H1 (cell line): ENCODE results near the gene INPP4B. TPM values are rescaled to one million over a fixed set of nuclear protein-coding genes. Genes with fewer than 3 reads are reported as not detected.

Experiments used
- CTCF ChIA-PET: fragments of 300-600 bp; sonication (Branson Sonifier 250); formaldehyde crosslinking; loops from one replicate; lab custom pipeline; 2021; ENCODE audit not compliant: partially characterized antibody; lab: Charles Lee
- POLR2A ChIA-PET: fragments of 300-600 bp; sonication (Branson Sonifier 250); formaldehyde crosslinking; loops from one replicate; lab custom pipeline; 2021; ENCODE audit warnings: inconsistent platforms; ENCODE audit not compliant: partially characterized antibody; lab: Charles Lee
- DNase-seq, 2 experiments: peaks; one replicate each; pipeline versions ENCODE4 v3.0.0 to v3.0.0-alpha.2; 2010 to 2022; ENCODE audit warnings: low spot score in 2 of 2, low read depth in 1 of 2, mixed read lengths in 1 of 2
- FAIRE-seq: peaks from 2 replicates; lab custom pipeline; 2011; peaks lifted over from hg19 to GRCh38; lab: Jason Lieb, UNC
- H2AFZ ChIP-seq: 2 replicates; pipeline ENCODE4 v1.8.1; 2012; ENCODE audit warnings: low read length, inconsistent platforms
- H2AK5ac ChIP-seq: 2 replicates; pipeline ENCODE4 v1.6.1; 2013; ENCODE audit warnings: low read depth, low read length
- H2BK120ac ChIP-seq: replicated peaks from 2 replicates; pipeline ENCODE3; 2013; ENCODE audit warnings: low read depth, low read length, inconsistent platforms
- H2BK12ac ChIP-seq: 2 replicates; pipeline ENCODE4 v1.6.1; 2013; ENCODE audit warnings: low read depth, low read length
- H2BK15ac ChIP-seq: 2 replicates; pipeline ENCODE4 v1.6.1; 2013; ENCODE audit warnings: low read length
- H2BK20ac ChIP-seq: 2 replicates; pipeline ENCODE4 v1.6.1; 2013; ENCODE audit warnings: low read length
- H2BK5ac ChIP-seq: 2 replicates; pipeline ENCODE4 v1.6.1; 2013; ENCODE audit warnings: low read depth, low read length
- H3K14ac ChIP-seq: 2 replicates; pipeline ENCODE4 v1.6.1; 2013; ENCODE audit warnings: inconsistent platforms; ENCODE audit not compliant: insufficient read length
- H3K18ac ChIP-seq: 2 replicates; pipeline ENCODE4 v1.6.1; 2013; ENCODE audit warnings: low read length; ENCODE audit errors: extremely low read depth
- H3K23ac ChIP-seq: 2 replicates; pipeline ENCODE4 v1.6.1; 2013; ENCODE audit warnings: inconsistent platforms; ENCODE audit not compliant: insufficient read length
- H3K23me2 ChIP-seq: 2 replicates; pipeline ENCODE4 v1.6.1; 2013; ENCODE audit warnings: low read depth, low read length
- H3K27ac ChIP-seq: 2 replicates; pipeline ENCODE4 v1.6.1; 2011; ENCODE audit warnings: low read depth, low read length, inconsistent platforms
- H3K27me3 ChIP-seq, 4 experiments: replicated peaks in 1 of 4; 1 replicate in 1 of 4; 2 replicates in 3 of 4; pipeline versions ENCODE4 v1.6.1 to v1.8.1; 2011 to 2013; ENCODE audit warnings: low read length in 3 of 4, mild to moderate bottlenecking in 3 of 4, inconsistent platforms in 2 of 4, mixed read lengths in 2 of 4, moderate library complexity in 1 of 4; ENCODE audit not compliant: control insufficient read depth in 3 of 4, insufficient read depth in 3 of 4; ENCODE audit errors: extremely low read depth in 1 of 4
- H3K36me3 ChIP-seq, 4 experiments: 2 replicates each; pipeline versions ENCODE4 v1.6.1 to v1.8.1; 2011 to 2013; ENCODE audit warnings: mild to moderate bottlenecking in 4 of 4, low read length in 3 of 4, moderate library complexity in 2 of 4, control low read depth in 1 of 4, inconsistent platforms in 1 of 4; ENCODE audit not compliant: insufficient read depth in 4 of 4, control insufficient read depth in 2 of 4
- H3K4ac ChIP-seq: replicated peaks from 2 replicates; pipeline ENCODE3; 2013; ENCODE audit warnings: low read length, low read depth, mixed read lengths, inconsistent platforms; ENCODE audit not compliant: insufficient read length
- H3K4me1 ChIP-seq, 4 experiments: replicated peaks in 1 of 4; 1 replicate in 1 of 4; 2 replicates in 3 of 4; pipeline versions ENCODE4 v1.6.1 to v1.8.1; 2011 to 2013; ENCODE audit warnings: low read length in 3 of 4, inconsistent platforms in 2 of 4, mixed read lengths in 1 of 4; ENCODE audit not compliant: insufficient read depth in 4 of 4, control insufficient read depth in 3 of 4
- H3K4me2 ChIP-seq, 2 experiments: 2 replicates each; pipeline versions ENCODE4 v1.6.1 to v1.8.1; 2011 to 2013; ENCODE audit warnings: low read depth in 2 of 2, low read length in 2 of 2, control low read depth in 1 of 2, inconsistent platforms in 1 of 2, mild to moderate bottlenecking in 1 of 2; ENCODE audit not compliant: insufficient read depth in 1 of 2
- H3K4me3 ChIP-seq, 4 experiments: fragments of 200-600, 300-600 bp in 1 of 4; sonication (generic), shearing (Covaris generic), sonication (Bioruptor Twin) in 1 of 4; 2 replicates each; pipeline versions ENCODE4 v1.5.1 to v1.8.1; 2011 to 2016; ENCODE audit warnings: low read length in 4 of 4, low read depth in 3 of 4, control low read depth in 2 of 4, inconsistent platforms in 2 of 4, mild to moderate bottlenecking in 2 of 4, mixed read lengths in 1 of 4, moderate library complexity in 1 of 4; ENCODE audit not compliant: insufficient read depth in 2 of 4; ENCODE audit errors: extremely low read depth in 1 of 4
- H3K56ac ChIP-seq: replicated peaks from 2 replicates; pipeline ENCODE3; 2013; ENCODE audit warnings: low read depth, mild to moderate bottlenecking, mixed read lengths, low read length, inconsistent platforms; ENCODE audit not compliant: insufficient read length
- H3K79me1 ChIP-seq: 2 replicates; pipeline ENCODE4 v1.6.1; 2013; ENCODE audit warnings: low read depth, low read length, control low read depth
- H3K79me2 ChIP-seq, 2 experiments: 2 replicates each; pipeline versions ENCODE4 v1.6.1 to v1.8.1; 2012 to 2013; ENCODE audit warnings: low read length in 2 of 2, mild to moderate bottlenecking in 2 of 2, inconsistent platforms in 1 of 2; ENCODE audit not compliant: insufficient read depth in 2 of 2, control insufficient read depth in 1 of 2
- H3K9ac ChIP-seq, 4 experiments: replicated peaks in 1 of 4; 1 replicate in 1 of 4; 2 replicates in 3 of 4; pipeline versions ENCODE4 v1.6.1 to v1.8.1; 2011 to 2013; ENCODE audit warnings: low read depth in 3 of 4, low read length in 3 of 4, control low read depth in 2 of 4, mild to moderate bottlenecking in 2 of 4, moderate library complexity in 2 of 4, inconsistent platforms in 1 of 4; ENCODE audit errors: extremely low read depth in 1 of 4
- H3K9me3 ChIP-seq, 2 experiments: 2 replicates each; pipeline versions ENCODE4 v1.6.1 to v1.8.1; 2012 to 2013; ENCODE audit warnings: mild to moderate bottlenecking in 2 of 2, moderate library complexity in 2 of 2, control low read depth in 1 of 2, inconsistent platforms in 1 of 2, low read depth in 1 of 2, low read length in 1 of 2, mixed read lengths in 1 of 2; ENCODE audit not compliant: insufficient read depth in 2 of 2
- H4K20me1 ChIP-seq, 2 experiments: replicated peaks in 1 of 2; 2 replicates each; pipeline versions ENCODE3 to v1.8.1; 2011 to 2013; ENCODE audit warnings: inconsistent platforms in 2 of 2, low read length in 2 of 2, mild to moderate bottlenecking in 1 of 2; ENCODE audit not compliant: insufficient read depth in 2 of 2, control insufficient read depth in 1 of 2
- H4K5ac ChIP-seq: 2 replicates; pipeline ENCODE4 v1.6.1; 2013; ENCODE audit warnings: low read length, low read depth, mixed read lengths, inconsistent platforms; ENCODE audit not compliant: insufficient read length
- H4K8ac ChIP-seq: 2 replicates; pipeline ENCODE4 v1.8.0; 2013; ENCODE audit warnings: mild to moderate bottlenecking, moderate library complexity, low read length, inconsistent platforms; ENCODE audit not compliant: insufficient read depth; ENCODE audit errors: extremely low read depth
- H4K91ac ChIP-seq: replicated peaks from 2 replicates; pipeline ENCODE3; 2013; ENCODE audit warnings: low read length, mixed read lengths, inconsistent platforms; ENCODE audit not compliant: insufficient read length
- CHD1 ChIP-seq: IDR thresholded peaks from 2 replicates; pipeline ENCODE4 v1.6.1; 2012; ENCODE audit warnings: low read depth, low read length, improper control_type of control experiment
- CHD2 ChIP-seq: IDR thresholded peaks from 2 replicates; pipeline ENCODE4 v1.6.1; 2012; ENCODE audit warnings: low read length, improper control_type of control experiment
- CTBP2 ChIP-seq: IDR thresholded peaks from 2 replicates; pipeline ENCODE4 v1.7.0; 2011; ENCODE audit warnings: borderline replicate concordance, mild to moderate bottlenecking, moderate library complexity, mixed read lengths, low read length; ENCODE audit not compliant: insufficient read depth, insufficient read length
- GTF2F1 ChIP-seq: IDR thresholded peaks from 2 replicates; pipeline ENCODE4 v1.6.1; 2012; ENCODE audit warnings: low read depth, low read length, improper control_type of control experiment, borderline replicate concordance
- RAD21 ChIP-seq, 2 experiments: IDR thresholded peaks in 1 of 2; conservative IDR thresholded peaks in 1 of 2; 2 replicates each; pipeline ENCODE4 v1.6.1; 2011; ENCODE audit warnings: low read depth in 2 of 2, low read length in 2 of 2, improper control_type of control experiment in 1 of 2, inconsistent platforms in 1 of 2, mild to moderate bottlenecking in 1 of 2, moderate library complexity in 1 of 2
- RBBP5 ChIP-seq: IDR thresholded peaks from 2 replicates; pipeline ENCODE4 v1.7.1; 2012; ENCODE audit warnings: low read depth, mild to moderate bottlenecking, inconsistent platforms, low read length, moderate library complexity, borderline replicate concordance
- SIN3A ChIP-seq, 2 experiments: IDR thresholded peaks in 1 of 2; conservative IDR thresholded peaks in 1 of 2; 2 replicates each; pipeline ENCODE4 v1.6.1; 2011 to 2012; ENCODE audit warnings: low read length in 2 of 2, improper control_type of control experiment in 1 of 2, low read depth in 1 of 2, mild to moderate bottlenecking in 1 of 2
- SIX5 ChIP-seq: IDR thresholded peaks from 2 replicates; pipeline ENCODE4 v1.6.1; 2011; ENCODE audit warnings: mild to moderate bottlenecking, low read depth, low read length
- SP2 ChIP-seq: IDR thresholded peaks from 2 replicates; pipeline ENCODE4 v1.6.1; 2012; ENCODE audit warnings: mild to moderate bottlenecking, low read length, inconsistent platforms
- SRF ChIP-seq: IDR thresholded peaks from 2 replicates; pipeline ENCODE4 v1.6.1; 2011; ENCODE audit warnings: mild to moderate bottlenecking, low read depth, low read length, moderate library complexity
- TBP ChIP-seq: IDR thresholded peaks from 2 replicates; pipeline ENCODE4 v1.6.1; 2011; ENCODE audit warnings: low read depth, low read length, improper control_type of control experiment
- WGBS, 2 experiments: shearing (Covaris generic) in 1 of 2; methylation state at CpG; one replicate each; pipeline versions ENCODE4 v1.1.6 to v1.1.7; 2013 to 2015; ENCODE audit warnings: low lambda C conversion rate in 2 of 2, mixed read lengths in 2 of 2, inconsistent platforms in 1 of 2, low coverage in 1 of 2, missing lambda C conversion rate in 1 of 2; ENCODE audit not compliant: insufficient replicate concordance in 2 of 2, insufficient coverage in 1 of 2, insufficient read length in 1 of 2; ENCODE audit errors: extremely low coverage in 1 of 2, missing lambda C conversion rate in 1 of 2; 5-methylcytosine and 5-hydroxymethylcytosine counted together
- polyA plus RNA-seq, 7 experiments: library from polyadenylated mRNA; depleted of rRNA in 3 of 7; stranded (reverse) in 5 of 7; unstranded in 2 of 7; fragments of >200 nt in 5 of 7; fragments of 200-250 nt in 2 of 7; gene quantifications; 1 replicate in 5 of 7; 2 replicates in 1 of 7; 4 replicates in 1 of 7; pipeline versions ENCODE4 v1.2.1 to v1.2.3, GENCODE V29; 2011 to 2013; ENCODE audit warnings: missing spikeins in 2 of 7, mixed read lengths in 2 of 7
- total RNA-seq: library from RNA; stranded (reverse); fragmentation: NEBNext Ultra II Directional; extraction: Animal tissue kit (Norgen Biotek cat#: 25700); gene quantifications from 2 replicates; pipeline ENCODE4 v1.2.1, GENCODE V29; 2021

Gene INPP4B
- total and polyA plus RNA-seq, 2 of the 8 experiments (the other 6 are each of a cell fraction or from before 2014, with no cell fraction given): 0.11 to 0.54 TPM

GRCh38 chr4:142551517-142552305, 294.4 kb downstream of the INPP4B start:
- H3K9ac ChIP-seq: no peak overlapping the region
- H3K14ac ChIP-seq: no peak overlapping the region
- H4K20me1 ChIP-seq: no peaks in the 10 kb centered on the region
- DNase-seq (no peak), FAIRE-seq (no peak)
- H2AK5ac ChIP-seq: no peak overlapping the region
- no peaks in the 10 kb centered on the region for H3K36me3 ChIP-seq
- CTCF ChIA-PET: interaction anchor here (0.6 to 1.0 kb wide), 2 partner anchors 15 to 71 kb away, joined by 3 read pairs; no protein-coding TSS in a partner anchor
- H3K23me2 ChIP-seq: no peaks in the 10 kb centered on the region
- H3K79me2 ChIP-seq: no peaks in the 10 kb centered on the region
- no peak overlapping the region for H3K27ac ChIP-seq
- H2BK15ac ChIP-seq: no peak overlapping the region
- H2BK5ac ChIP-seq: no peak overlapping the region
- H3K4me3 ChIP-seq: no peak overlapping the region
- POLR2A ChIA-PET: no interaction called here
- no peak overlapping the region for H3K18ac ChIP-seq
- TF ChIP-seq TBP (no peak), CTBP2 (no peak), SP2 (no peak), GTF2F1 (no peak), SRF (no peak), SIX5 (no peak), CHD2 (no peak), SIN3A (conservative IDR thresholded peaks at IDR 0.05 in 1 of 2, IDR thresholded peaks at IDR 0.05 in 1 of 2; ENCODE audit: low read depth in 1 of 2, low read length in 2 of 2) (no peak), RBBP5 (no peak), CHD1 (no peak), RAD21 (IDR thresholded peaks at IDR 0.05 in 1 of 2, conservative IDR thresholded peaks at IDR 0.05 in 1 of 2; ENCODE audit: low read depth in 2 of 2, low read length in 2 of 2) (no peak)
- no peaks in the 10 kb centered on the region for H3K4me1 ChIP-seq
- H4K5ac ChIP-seq: no peak overlapping the region
- no peak overlapping the region for H3K4me2 ChIP-seq
- H2AFZ ChIP-seq: no peak overlapping the region
- H3K79me1 ChIP-seq: no peaks in the 10 kb centered on the region; the same call in 1 of the 2 replicates
- no peaks in the 10 kb centered on the region for H3K27me3 ChIP-seq
- H2BK120ac ChIP-seq: no peak overlapping the region
- no peak overlapping the region for H3K56ac ChIP-seq
- WGBS, 2 experiments: 92% methylated on average over 6 of the region's 6 CpGs; no CpG with 5 or more reads in 1 of the 2 experiments
- no peak overlapping the region for H2BK20ac ChIP-seq
- no peak overlapping the region for H3K4ac ChIP-seq
- no peak overlapping the region for H4K8ac ChIP-seq
- no peak overlapping the region for H4K91ac ChIP-seq
- no peak overlapping the region for H3K23ac ChIP-seq
- H3K9me3 ChIP-seq: no peaks in the 10 kb centered on the region
- no peak overlapping the region for H2BK12ac ChIP-seq
